ENCODE measurements around the gene BUD23.

The BUD23 gene

DNA sequence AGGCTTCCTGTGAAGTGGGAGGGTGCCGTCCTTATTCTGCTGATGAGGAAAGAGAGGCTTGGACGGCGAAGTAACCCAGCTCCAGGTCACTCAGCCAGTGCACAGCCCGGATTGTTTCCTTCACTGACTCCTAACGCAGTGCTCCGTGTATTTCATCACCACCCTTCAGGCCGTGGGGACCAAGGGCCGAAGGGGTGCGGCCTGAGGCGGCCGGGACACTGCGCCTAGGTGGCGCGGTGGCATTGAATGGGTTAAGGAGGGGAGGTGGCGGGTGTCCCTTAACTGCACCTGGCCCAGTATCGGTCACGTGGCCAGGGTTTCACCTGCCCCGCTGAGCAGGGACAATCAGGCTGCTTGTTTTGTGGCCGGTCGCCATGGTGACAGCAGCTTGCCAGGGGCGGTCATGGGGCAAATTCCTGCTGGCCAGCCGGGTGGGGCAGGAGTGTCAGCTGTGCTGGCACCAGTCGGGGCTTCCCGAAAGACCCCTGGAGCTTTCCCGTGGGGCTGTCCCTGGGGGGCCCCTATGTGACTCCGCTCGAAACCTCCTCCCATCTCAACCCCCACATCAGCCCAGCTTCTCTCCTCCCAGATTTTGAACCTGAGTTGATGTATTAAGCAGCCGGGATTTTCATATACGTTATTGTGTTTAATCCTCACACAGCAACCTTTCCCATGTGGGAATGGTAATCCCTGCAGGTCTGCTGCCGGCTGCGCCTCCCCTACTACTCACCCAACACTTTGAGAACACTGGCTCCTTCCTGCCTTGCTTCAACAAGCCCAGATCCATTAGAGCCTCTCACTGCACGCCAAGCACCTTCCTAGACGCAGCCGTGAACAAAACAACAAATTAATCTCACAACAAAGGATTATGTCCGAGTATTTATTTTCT lies 59.6 kb downstream of the BUD23 start:
- DNase-seq, result no peak

DNA sequence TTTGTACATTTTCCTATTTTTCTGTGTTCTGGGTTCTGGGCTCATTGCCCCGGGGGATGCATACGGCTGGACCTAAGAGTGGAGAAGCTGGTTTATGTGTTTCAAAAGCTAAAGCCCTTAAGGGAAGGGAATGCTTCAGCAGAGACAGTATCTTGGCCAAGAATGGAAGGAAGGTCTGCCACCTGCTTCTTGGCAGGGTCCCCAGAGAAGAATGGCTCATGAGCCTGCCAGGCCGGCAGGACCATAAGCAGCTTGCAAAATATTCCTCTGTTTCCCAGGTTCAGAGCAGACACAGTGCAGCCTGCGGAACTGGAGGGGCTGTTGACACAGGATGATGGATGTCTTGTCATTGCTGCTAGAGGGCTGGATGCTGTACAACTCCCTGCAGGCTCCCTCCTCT lies 63.0 kb downstream of the BUD23 start:
- no peak for DNase-seq
